ENCODE measurements around the gene SPECC1L.

Gene SPECC1L

DNA sequence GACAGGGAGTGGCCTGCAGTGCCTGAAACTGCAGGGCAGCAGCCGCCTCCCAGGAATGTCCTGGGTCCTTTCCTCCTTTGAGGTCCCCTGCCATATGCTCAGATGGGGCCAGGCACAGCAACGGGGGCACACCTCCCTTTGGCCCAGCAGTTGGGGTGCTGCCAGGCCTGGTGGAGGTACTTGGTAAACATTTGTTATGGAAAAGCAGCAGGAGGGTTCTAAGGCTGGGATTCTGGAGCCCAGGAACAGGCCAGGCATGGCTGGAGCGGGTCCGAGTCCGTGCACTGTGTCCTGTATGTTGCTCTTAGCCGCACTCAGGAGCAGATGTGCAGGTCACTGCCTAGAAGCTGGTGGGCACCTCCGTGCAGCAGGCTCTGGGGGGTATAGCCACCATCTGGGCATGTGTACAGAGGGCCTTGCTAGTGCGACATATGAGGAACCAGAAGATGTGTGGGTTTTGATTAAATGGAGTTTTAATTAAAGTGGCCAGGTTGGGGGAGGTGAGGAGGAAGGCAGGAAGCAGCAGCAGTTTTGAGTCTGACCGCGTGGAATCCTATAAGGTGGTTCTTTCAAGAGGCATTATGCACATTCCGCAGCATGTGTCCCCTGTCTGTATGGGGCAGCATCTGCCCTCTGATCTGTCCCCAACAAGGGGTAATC lies 158.2 kb downstream of the SPECC1L start:
- DNase-seq (ENCODE audit: low read depth in 2 of 2), result no peak

DNA sequence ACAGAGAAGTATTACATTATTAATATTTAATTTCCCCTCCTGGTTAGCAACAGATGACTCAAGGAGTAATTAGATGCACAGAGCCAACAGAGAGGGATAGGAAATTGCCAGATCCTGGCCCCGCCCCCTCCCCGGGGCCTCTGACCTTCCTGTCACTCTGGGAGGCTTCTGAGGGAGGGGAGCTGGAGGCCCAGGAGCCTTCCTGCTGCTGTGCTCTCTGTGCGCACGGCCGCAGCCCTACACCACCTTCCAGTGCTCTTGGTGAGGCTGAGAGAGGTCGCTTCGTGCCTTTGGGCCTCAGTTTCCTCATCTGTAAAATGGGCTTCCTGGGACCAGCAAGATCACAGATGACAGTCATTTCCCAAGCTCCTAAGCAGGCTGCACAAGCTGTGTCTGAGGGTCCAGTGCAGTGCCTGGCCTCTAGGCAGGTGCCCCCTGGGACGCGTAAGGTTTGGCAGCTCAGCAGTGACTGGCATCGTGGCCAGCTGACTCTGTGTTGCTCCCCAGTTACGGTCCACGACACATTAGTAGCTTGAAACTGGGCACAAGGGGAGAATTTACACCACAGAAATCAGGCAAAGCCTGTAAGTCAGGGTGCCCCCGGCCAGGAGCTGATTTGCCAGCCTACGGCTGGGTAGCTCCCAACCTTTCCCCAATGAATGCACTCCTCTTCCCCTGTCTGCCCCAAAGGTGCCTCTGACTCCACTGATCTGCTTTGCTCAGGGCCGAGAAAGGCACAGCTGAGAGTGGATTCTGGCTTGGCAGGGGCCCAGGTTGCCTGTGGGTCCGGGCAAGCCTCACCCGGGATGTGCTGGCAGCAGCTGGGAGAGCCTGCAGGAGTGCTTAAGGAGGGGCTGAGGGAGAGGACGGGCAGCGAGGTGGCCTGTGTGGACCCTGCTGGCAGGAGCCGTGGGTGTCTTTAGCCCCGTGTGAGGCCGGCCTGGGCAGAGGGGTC lies 159.1 kb downstream of the SPECC1L start:
- DNase-seq (ENCODE audit: low read depth in 2 of 2), result peak; percentile 39 to 69

DNA sequence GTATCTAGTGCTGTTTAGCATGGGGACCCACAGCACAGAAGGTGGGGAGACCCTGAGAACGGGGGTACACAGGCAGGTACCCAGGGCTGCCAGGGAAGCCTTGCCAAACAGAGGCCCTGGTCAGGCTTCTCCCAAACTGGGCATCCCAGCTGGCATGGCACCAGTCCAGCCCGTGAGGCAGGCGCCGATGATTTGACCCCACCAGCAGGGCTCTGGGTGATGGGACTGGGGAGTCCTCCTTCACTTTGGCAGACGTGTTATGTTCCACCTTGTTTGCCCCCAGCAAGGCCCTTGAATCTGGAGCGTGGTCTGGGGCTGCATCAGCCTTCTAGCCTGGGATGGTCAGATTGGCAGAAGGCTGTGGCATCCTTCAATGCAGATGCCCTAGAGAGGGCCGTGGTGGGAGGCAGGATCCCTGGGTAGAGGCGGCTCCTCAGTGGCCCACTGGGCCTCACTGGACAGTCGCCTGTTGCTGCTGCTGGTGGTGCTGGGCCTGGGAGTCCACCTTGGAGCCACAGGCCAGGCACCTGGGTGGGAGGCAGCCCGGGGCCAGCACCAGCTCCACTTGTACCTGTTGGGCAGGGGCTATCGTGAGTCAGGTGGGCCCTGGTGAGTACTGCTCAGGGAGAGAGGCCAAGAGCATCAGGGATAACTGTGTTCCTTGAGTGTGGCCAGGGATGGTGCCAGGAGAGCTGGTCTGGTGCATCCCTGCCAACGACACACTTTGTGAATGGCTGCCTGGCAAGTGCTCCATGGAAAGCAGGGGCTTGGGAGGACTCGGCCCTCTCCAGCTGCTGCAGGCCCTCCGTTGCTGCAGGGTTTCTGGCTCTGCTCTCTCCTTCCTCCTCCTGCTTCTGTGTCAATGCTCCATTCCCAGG lies 160.0 kb downstream of the SPECC1L start:
- no peak for DNase-seq (ENCODE audit: low read depth in 2 of 2)

DNA sequence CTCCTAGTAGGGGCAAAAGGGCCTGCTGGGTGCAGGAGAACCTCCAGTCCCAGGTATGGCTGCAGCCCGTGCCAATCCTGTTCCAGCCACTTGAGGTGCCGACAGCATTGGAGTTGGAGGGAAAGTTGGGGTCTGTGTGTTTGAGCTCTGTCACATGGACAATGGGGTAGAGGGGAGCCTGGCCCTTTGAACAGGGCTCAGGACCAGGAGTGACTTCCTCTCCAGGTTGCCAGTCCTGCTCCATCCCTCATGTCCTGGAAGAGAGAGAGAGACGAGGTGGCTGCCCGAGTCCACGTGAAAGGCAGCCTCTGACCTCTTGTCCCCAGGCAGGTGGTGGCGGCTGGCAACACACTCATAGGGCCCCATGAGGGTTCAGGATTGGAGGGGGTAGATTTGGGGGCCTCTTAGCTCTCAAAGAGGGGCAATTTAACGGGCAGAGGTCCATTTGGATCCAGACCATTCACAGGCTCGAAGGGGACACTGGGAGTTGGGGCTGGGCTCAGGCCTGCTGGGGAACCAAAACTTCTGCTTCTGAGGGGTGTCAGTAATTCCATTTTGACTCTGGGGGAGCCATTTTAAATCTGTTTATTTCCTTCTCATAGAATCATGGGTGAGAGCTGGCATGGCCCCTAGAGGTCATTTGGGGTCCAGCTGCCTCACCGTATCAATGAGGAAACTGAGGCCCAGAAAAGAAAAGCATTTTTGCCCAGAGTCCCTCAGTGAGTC lies 160.8 kb downstream of the SPECC1L start:
- no peak for DNase-seq (ENCODE audit: low read depth in 2 of 2)

DNA sequence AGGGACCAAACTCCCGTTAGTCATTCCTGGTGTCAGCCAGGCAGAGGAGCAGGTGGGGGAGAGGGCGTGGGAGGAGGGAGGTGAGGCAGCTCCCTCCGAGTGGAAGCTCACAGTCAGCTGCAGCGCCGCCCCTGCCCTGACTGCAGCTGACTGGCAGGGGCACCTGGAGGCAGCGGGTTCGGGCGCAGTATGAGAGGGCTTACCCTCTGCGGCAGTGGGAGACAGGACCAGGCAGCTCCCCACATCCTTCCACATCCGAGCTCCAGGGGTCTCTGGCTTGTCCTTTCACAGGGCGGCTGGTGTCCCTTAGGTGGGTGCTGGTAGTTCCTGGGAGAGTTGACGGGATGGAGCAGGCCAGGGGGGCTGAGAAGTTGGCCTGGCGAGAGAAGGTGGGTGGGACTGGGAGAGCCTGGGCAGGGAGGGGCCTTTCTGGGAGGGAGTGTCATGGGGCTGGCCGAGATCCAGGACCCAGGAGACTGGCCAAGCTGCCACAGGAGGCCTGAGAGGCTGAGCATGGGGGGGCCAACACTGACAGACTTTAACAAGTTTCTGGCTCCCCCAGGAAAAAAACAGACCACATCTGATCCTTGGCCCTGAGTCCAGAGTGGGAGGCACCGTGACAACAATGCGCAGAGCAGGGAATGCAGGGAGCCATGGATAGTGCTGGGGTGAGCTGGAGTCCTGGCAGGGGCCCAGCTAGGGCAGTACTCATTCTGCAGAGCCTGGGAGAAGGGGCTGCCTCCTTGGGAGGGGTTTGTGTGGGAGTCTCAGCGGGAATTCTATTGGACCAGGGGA lies 161.6 kb downstream of the SPECC1L start:
- peak in 1 of 2 donors; percentile 26 for DNase-seq (ENCODE audit: low read depth in 2 of 2)

DNA sequence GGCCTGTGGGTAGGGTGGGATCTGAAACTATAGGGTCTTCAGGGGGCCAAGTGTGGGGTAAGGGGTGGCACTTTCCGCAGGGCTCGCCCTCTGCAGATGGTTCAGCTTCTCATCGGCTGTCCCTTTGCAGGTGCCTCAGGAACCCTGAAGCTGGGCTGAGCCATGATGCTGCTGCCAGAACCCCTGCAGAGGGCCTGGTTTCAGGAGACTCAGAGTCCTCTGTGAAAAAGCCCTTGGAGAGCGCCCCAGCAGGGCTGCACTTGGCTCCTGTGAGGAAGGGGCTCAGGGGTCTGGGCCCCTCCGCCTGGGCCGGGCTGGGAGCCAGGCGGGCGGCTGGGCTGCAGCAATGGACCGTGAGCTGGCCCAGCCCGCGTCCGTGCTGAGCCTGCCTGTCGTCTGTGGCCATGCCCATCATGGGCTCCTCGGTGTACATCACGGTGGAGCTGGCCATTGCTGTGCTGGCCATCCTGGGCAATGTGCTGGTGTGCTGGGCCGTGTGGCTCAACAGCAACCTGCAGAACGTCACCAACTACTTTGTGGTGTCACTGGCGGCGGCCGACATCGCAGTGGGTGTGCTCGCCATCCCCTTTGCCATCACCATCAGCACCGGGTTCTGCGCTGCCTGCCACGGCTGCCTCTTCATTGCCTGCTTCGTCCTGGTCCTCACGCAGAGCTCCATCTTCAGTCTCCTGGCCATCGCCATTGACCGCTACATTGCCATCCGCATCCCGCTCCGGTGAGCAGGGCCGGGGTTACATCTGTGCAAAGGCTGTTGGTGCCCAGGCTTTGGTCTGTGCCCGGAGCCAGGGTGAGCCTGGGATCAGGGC lies 162.6 kb downstream of the SPECC1L start:
- no peak for DNase-seq (ENCODE audit: low read depth in 2 of 2)

DNA sequence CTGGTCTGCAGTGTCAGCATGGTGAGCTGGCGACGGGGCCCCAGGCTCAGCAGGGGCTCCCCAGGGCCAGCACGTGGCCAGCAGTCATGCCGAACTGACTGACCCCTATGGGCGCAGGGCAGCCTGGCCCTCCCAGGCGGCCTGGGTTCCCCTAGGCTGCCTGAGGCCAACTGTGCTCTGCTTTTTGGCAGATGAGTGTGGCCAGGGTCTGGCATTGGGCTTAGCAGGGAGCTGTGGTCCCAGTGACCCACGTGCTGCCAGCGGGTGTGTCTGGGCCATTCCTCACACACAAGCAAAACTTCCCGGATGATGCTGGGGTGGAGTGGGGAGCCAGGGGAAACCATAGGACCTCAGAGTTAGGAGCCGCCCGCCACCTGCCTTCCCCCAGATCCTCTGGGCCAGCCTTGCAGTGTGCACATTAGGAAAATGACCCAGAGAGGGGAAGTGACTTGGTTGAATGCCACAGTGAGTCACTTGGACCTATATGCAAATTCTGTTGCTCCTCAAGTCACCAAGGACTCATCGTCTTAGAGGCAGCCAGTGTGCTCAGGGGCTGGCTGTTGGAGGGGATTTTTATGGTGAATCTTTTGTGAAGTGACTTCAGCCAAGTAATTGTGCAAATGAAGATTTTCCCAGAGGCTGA lies 163.3 kb downstream of the SPECC1L start:
- DNase-seq (ENCODE audit: low read depth in 2 of 2), result peak in 1 of 2 donors; percentile 46

- DNase-seq (ENCODE audit: low read depth in 2 of 2), result peak; percentile 46 to 68
These were observed 164.1 kb downstream of the SPECC1L start for GRCh38 chr22:24434471-24435322.

GRCh38 chr22:24435323-24435645 lies 164.7 kb downstream of the SPECC1L start:
- no peak for DNase-seq (ENCODE audit: low read depth in 2 of 2)

DNA sequence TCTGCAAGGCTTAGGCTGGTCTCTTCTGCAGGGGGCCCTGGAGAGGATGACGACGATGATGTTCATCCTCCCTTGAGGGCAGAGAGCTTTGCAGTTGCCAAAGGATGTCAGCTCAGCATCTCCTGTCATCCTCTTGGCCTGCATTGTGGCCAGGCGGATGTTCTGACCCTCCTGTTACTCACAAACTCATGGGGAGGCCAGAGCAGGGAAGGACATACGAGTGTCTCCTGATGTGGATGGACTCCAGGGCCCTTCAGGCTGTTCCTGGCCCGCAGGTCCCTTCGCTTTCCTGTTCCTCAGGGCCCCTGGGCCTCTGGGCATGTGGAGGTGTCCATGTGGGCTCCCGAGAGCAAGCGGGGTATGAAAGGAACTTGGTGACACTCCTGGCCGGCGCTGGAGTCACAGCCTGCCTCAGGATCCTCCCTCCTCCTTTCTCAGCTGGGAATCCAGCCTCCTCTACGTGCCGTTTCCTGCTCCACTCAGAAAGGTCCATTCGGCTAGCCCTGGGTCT lies 165.3 kb downstream of the SPECC1L start:
- DNase-seq (ENCODE audit: low read depth in 2 of 2), result no peak

DNA sequence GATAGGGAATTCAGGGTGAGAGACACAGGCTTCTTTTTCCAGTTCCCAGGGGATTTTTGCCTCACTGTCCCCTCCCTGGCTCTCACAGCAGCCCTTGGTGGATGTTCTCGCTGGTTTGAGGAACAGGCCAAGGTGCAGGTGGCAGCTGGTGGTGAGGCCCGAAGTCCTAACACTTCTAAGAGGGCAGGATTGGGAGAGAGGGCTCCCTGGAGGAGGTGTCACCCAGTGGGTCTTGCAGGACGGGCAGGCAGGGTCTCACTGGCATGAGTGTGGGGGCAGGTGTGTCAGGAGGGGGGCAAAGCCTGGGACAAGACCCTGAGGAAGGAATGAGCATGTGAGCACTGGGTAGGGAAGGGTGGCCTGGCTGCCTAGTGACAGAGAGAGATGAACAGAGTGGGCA lies 165.9 kb downstream of the SPECC1L start:
- DNase-seq (ENCODE audit: low read depth in 2 of 2), result no peak

GRCh38 chr22:24437091-24437490 lies 166.5 kb downstream of the SPECC1L start:
- DNase-seq (ENCODE audit: low read depth in 2 of 2), result no peak

DNA sequence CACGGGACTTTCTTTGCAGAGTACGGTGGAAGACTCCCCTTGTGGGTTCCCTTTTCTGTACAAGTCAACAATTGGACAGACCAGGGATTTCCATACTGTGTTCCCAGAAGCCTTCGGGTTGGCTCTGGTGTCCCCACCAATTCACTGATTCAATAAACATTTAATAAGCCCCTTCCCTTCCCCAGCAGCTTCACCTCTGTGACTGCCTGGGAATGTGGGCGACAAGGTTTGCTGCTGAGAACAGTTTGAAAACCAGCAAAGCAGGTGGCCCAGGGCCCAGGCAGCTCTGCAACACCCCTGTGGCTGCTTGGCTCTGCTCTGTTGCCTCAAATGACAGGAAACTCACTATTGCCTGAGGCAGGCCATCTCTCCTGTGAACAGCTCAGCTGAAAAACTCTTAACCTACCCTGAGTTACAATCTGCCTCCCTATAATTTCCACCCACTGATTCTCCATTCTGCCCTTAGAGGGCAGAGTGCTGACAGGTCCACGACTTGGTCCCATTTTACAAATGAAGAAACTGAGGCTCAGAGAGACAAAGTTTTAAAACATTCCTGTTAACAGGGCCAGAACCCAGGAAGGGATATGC lies 167.2 kb downstream of the SPECC1L start:
- no peak for DNase-seq (ENCODE audit: low read depth in 2 of 2)

GRCh38 chr22:24440270-24440717 lies 169.7 kb downstream of the SPECC1L start:
- no peak for DNase-seq (ENCODE audit: low read depth in 2 of 2)

DNA sequence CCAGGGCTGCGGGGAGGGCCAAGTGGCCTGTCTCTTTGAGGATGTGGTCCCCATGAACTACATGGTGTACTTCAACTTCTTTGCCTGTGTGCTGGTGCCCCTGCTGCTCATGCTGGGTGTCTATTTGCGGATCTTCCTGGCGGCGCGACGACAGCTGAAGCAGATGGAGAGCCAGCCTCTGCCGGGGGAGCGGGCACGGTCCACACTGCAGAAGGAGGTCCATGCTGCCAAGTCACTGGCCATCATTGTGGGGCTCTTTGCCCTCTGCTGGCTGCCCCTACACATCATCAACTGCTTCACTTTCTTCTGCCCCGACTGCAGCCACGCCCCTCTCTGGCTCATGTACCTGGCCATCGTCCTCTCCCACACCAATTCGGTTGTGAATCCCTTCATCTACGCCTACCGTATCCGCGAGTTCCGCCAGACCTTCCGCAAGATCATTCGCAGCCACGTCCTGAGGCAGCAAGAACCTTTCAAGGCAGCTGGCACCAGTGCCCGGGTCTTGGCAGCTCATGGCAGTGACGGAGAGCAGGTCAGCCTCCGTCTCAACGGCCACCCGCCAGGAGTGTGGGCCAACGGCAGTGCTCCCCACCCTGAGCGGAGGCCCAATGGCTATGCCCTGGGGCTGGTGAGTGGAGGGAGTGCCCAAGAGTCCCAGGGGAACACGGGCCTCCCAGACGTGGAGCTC lies 170.2 kb downstream of the SPECC1L start:
- no peak for DNase-seq (ENCODE audit: low read depth in 2 of 2)

- DNase-seq (ENCODE audit: low read depth in 2 of 2), result no peak
These were observed 171.0 kb downstream of the SPECC1L start for GRCh38 chr22:24441406-24442351.

All from stimulated activated CD4-positive, alpha-beta T cell treated with anti-CD3 and anti-CD28 coated beads, Interleukin-1b, Interleukin-23, amount 100 ng/mL, for 4 hours (primary cell).